Hepatocyte (in vitro differentiated cells): ENCODE data around the gene MICAL3. TPM values are rescaled to one million over a fixed set of nuclear protein-coding genes. Genes with fewer than 3 reads are reported as not detected.

Source experiments
- DNase-seq: peaks from one replicate; pipeline ENCODE4 v3.0.0-alpha.2; 2016; ENCODE audit warnings: low spot score
- H2AFZ ChIP-seq: fragments of 200-600 bp; sonication (generic); 2 replicates; pipeline ENCODE4 v1.6.0; 2016; ENCODE audit warnings: antibody characterized with exemption, mild to moderate bottlenecking
- H3K27ac ChIP-seq: fragments of 200-600 bp; sonication (generic); 2 replicates; pipeline ENCODE4 v1.5.1; 2016; ENCODE audit warnings: mild to moderate bottlenecking
- H3K27me3 ChIP-seq: fragments of 200-600 bp; sonication (generic); 2 replicates; pipeline ENCODE4 v1.6.1; 2016
- H3K36me3 ChIP-seq: fragments of 200-600 bp; sonication (generic); replicated peaks from 2 replicates; pipeline ENCODE4 v1.5.1; 2016; ENCODE audit warnings: low read depth; ENCODE audit not compliant: insufficient read depth
- H3K4me1 ChIP-seq: fragments of 200-600 bp; sonication (generic); 2 replicates; pipeline ENCODE4 v1.5.1; 2016; ENCODE audit warnings: mild to moderate bottlenecking, moderate library complexity; ENCODE audit not compliant: insufficient read depth
- H3K4me2 ChIP-seq: fragments of 200-600 bp; sonication (generic); 2 replicates; pipeline ENCODE4 v1.6.0; 2016
- H3K4me3 ChIP-seq: fragments of 200-600 bp; sonication (generic); 2 replicates; pipeline ENCODE4 v1.5.1; 2016; ENCODE audit warnings: mild to moderate bottlenecking
- H3K79me2 ChIP-seq: fragments of 200-600 bp; sonication (generic); 2 replicates; pipeline ENCODE4 v1.6.0; 2017; ENCODE audit warnings: mild to moderate bottlenecking
- H3K9me2 ChIP-seq: fragments of 200-600 bp; sonication (generic); replicated peaks from 2 replicates; pipeline ENCODE4 v1.6.0; 2017; ENCODE audit warnings: mild to moderate bottlenecking; ENCODE audit not compliant: insufficient read depth
- H3K9me3 ChIP-seq: fragments of 200-600 bp; sonication (generic); 2 replicates; pipeline ENCODE4 v1.5.1; 2016; ENCODE audit warnings: low read depth, mild to moderate bottlenecking
- H4K20me1 ChIP-seq: fragments of 200-600 bp; sonication (generic); 2 replicates; pipeline ENCODE4 v1.6.0; 2016; ENCODE audit warnings: mild to moderate bottlenecking; ENCODE audit not compliant: insufficient read depth, poor library complexity, severe bottlenecking
- CTCF ChIP-seq: fragments of 200-600 bp; sonication (generic); IDR thresholded peaks from 2 replicates; pipeline ENCODE4 v1.5.1; 2016; ENCODE audit warnings: antibody characterized with exemption, mild to moderate bottlenecking; ENCODE audit not compliant: poor library complexity
- EZH2 ChIP-seq: fragments of 200-600 bp; sonication (generic); IDR thresholded peaks from 2 replicates; pipeline ENCODE4 v1.6.1; 2016; ENCODE audit warnings: antibody characterized with exemption, mild to moderate bottlenecking, borderline replicate concordance
- EZH2phosphoT487 ChIP-seq: fragments of 200-600 bp; sonication (generic); IDR thresholded peaks from one replicate; pipeline ENCODE4 v1.6.1; 2018; ENCODE audit warnings: antibody characterized with exemption, mild to moderate bottlenecking, low read depth, moderate library complexity; ENCODE audit not compliant: unreplicated experiment, severe bottlenecking
- WGBS: methylation state at CpG from one replicate; pipeline ENCODE4 v1.1.6; 2016; ENCODE audit warnings: low lambda C conversion rate; ENCODE audit errors: missing lambda C conversion rate; 5-methylcytosine and 5-hydroxymethylcytosine counted together
- polyA plus RNA-seq: library from polyadenylated mRNA; unstranded; fragments of >200 nt; fragmentation: Nextera tagmentation; extraction: Ambion mirVana; gene quantifications from 2 replicates; pipeline ENCODE4 v1.2.1, GENCODE V29; 2016
- total RNA-seq: library from RNA; depleted of rRNA; stranded (reverse); fragments of >200 nt; gene quantifications from 2 replicates; pipeline ENCODE4 v1.2.3, GENCODE V29; 2014

MICAL3 gene
- total and polyA plus RNA-seq, 2 experiments from 2014 or later, result 4.6 to 22.7 TPM

- Histone ChIP-seq H3K27me3 (no peaks in the 10 kb centered on the region), H3K79me2 (peaks cover 79% of the 10 kb centered on the region), H3K4me1 (peaks cover 26% of the 10 kb centered on the region), H3K4me2 (no peak overlapping the region), H2AFZ (no peak overlapping the region), H3K9me2 (no peaks in the 10 kb centered on the region), H4K20me1 (no peaks in the 10 kb centered on the region), H3K27ac (no peak overlapping the region), H3K9me3 (no peaks in the 10 kb centered on the region), H3K36me3 (no peaks in the 10 kb centered on the region), H3K4me3 (no peak overlapping the region)
- no peak for TF ChIP-seq EZH2phosphoT487
- TF ChIP-seq CTCF, result no peak
- no peak for TF ChIP-seq EZH2
- DNase-seq, result no peak
- 93% methylated on average over 10 of the region's 10 CpGs for WGBS
Measured at GRCh38 chr22:17915188-17915587, 109.2 kb downstream of the MICAL3 start.

DNA sequence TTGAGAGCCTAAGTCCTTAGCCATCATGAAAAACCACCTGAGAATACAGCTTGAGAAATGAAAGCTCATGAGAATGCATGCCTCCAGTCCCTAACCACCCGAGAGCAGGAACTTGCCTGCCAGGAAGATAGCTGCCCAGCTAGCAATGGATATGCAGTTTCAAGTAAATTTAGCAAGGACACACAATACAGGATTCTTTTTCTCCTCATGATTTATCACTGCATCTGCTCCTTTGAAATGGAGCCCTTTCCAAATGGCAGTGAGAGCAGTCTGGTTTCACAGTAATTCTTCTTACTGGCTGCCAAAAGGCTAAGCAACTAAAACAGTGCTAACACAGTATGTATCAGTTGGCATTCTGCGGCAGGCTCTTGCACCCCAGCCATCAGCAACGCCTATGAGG, 109.9 kb downstream of the MICAL3 start:
- Histone ChIP-seq H3K27ac (no peak overlapping the region), H3K36me3 (no peaks in the 10 kb centered on the region), H3K27me3 (no peaks in the 10 kb centered on the region), H3K79me2 (peaks cover 81% of the 10 kb centered on the region), H3K4me1 (peaks cover 22% of the 10 kb centered on the region), H3K9me2 (no peaks in the 10 kb centered on the region), H3K4me2 (no peak overlapping the region), H4K20me1 (no peaks in the 10 kb centered on the region), H3K4me3 (no peak overlapping the region), H2AFZ (no peak overlapping the region), H3K9me3 (no peaks in the 10 kb centered on the region)
- TF ChIP-seq EZH2, result no peak
- no peak for TF ChIP-seq CTCF
- TF ChIP-seq EZH2phosphoT487, result no peak
- 85% methylated on average over 3 of the region's 3 CpGs for WGBS
- DNase-seq, result no peak

GRCh38 chr22:17913801-17914347, 110.5 kb downstream of the MICAL3 start:
- no peaks in the 10 kb centered on the region for H3K9me3 ChIP-seq
- no peaks in the 10 kb centered on the region for H4K20me1 ChIP-seq
- H3K27me3 ChIP-seq, result no peaks in the 10 kb centered on the region
- TF ChIP-seq EZH2phosphoT487, result no peak
- TF ChIP-seq EZH2, result no peak
- no peak for TF ChIP-seq CTCF
- WGBS, result 75% methylated on average over 8 of the region's 8 CpGs
- H3K27ac ChIP-seq, result no peak overlapping the region
- no peak overlapping the region for H3K4me3 ChIP-seq
- no peaks in the 10 kb centered on the region for H3K9me2 ChIP-seq
- H3K4me2 ChIP-seq, result no peak overlapping the region
- H2AFZ ChIP-seq, result no peak overlapping the region
- no peaks in the 10 kb centered on the region for H3K36me3 ChIP-seq
- DNase-seq, result no peak
- peaks cover 81% of the 10 kb centered on the region for H3K79me2 ChIP-seq
- H3K4me1 ChIP-seq, result peaks cover 19% of the 10 kb centered on the region
